Skin epidermis (tissue), 12 donors: Measurements from ENCODE around the gene HIPK1.
"Not testable (repeated sequence)": the region's sequence is repeated elsewhere in the genome, so short reads cannot be mapped to it uniquely, and the experiment has no call there.

Experiments
- H3K27ac ChIP-seq, 21 experiments: fragments of 200-600 bp; sonication (generic) in 11 of 21; one replicate each; pipeline ENCODE4 v1.5.0; 2020; ENCODE audit warnings: mild to moderate bottlenecking in 3 of 21, inconsistent platforms in 2 of 21, moderate library complexity in 2 of 21
- H3K4me3 ChIP-seq, 7 experiments: fragments of 200-600 bp; sonication (generic) in 2 of 7; one replicate each; pipeline ENCODE4 v1.5.0; 2020; ENCODE audit warnings: inconsistent platforms in 2 of 7, mild to moderate bottlenecking in 2 of 7, moderate library complexity in 1 of 7

The HIPK1 gene

GRCh38 chr1:113999799-114000198 is 70.7 kb downstream of the HIPK1 start:
- no peak overlapping the region for H3K4me3 ChIP-seq
- no peak overlapping the region for H3K27ac ChIP-seq

DNA sequence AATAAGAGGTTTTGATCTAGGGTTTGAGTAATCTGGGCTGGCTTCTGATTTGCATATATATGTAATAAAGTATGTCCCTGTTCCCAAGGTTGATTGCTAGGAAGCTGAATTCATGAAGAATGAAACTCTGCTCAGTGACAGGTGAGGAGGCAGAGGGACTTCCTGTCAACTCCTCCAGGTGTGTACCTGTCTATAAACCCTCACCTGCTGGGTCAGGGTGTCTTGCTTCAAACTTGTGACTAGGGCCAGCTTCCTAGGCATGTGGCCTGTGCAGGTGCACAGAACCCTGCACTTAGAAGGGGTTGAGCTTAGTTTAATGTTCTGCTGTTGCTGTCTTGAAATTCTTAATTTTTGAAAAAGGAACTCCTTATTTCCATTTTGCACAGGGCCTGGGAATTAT is 71.3 kb downstream of the HIPK1 start:
- no peak overlapping the region for H3K4me3 ChIP-seq
- H3K27ac ChIP-seq: no peak overlapping the region

- Histone ChIP-seq H3K27ac (peak overlapping the region in 2 of 21 experiments; percentile 2 to 26), H3K4me3 (no peak overlapping the region)
These were observed 73.5 kb downstream of the HIPK1 start for GRCh38 chr1:114002492-114003239.

DNA sequence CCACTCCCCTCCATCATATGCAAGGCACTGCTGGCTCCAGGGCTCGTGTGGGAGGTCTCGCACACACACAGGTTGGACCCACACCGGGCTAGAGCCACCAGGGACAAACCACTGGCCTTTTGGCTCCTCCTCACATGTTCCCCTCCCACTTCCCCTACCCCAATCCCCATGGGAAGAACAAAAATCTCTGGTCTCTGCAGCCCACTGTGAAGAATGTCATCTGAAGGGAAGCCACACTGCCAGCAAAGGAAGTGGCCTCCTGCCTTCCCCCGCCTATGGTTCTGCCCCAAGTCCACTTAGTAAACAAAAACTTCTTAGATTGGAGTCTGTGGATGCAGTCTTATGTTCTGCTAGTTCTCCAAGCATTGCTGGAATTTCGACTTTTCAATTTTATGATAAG is 74.3 kb downstream of the HIPK1 start:
- no peak overlapping the region for H3K27ac ChIP-seq
- no peak overlapping the region for H3K4me3 ChIP-seq

- not testable (repeated sequence) for H3K4me3 ChIP-seq, H3K27ac ChIP-seq
These were observed 77.7 kb downstream of the HIPK1 start for GRCh38 chr1:114006825-114007224.

DNA sequence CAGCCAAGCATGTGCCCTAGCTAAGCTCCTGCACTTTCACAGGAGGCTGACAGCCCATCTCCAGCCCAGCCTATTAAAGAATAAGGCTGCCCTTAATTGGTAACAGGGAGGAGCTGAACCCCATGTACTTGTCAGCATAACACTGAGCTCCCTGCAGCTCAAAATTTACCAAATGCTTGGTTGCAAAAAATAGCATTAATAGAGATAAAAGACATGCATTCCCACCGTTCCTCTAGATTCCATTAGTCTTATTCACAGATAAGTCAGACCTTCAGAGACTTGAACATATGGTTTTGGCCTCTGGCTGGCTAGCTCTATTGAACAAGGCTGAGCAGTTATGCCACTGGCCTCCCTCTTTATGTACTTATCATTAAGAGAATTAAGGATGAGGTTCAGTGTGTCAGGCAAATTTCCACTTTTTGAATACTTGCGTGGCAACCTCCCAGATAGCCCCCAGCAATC is 79.4 kb downstream of the HIPK1 start:
- Histone ChIP-seq H3K27ac (no peak overlapping the region), H3K4me3 (no peak overlapping the region)

- H3K4me3 ChIP-seq: no peak overlapping the region
These were observed 79.9 kb downstream of the HIPK1 start for GRCh38 chr1:114008993-114009392.

DNA sequence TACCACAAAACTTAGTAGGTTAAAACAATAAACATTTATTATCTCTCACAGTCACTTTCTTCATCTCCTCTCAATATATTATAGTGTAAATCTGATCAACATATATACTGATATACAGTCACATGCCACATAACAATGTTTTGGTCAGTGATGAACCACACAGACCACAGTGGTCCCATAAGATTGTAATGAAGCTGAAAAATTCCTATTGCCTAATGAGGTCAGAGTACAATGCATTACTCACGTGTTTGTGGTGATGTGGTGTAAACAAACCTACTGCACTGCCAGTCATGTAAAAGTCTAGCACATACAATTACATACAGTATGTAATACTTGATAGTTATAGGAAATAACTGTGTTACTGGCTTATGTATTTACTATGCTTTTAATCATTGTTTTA is 80.3 kb downstream of the HIPK1 start:
- no peak overlapping the region for H3K4me3 ChIP-seq
- no peak overlapping the region for H3K27ac ChIP-seq

More at GRCh38 chr1:114008993-114009392, 79.9 kb downstream of the HIPK1 start:
- H3K27ac ChIP-seq: no peak overlapping the region

DNA sequence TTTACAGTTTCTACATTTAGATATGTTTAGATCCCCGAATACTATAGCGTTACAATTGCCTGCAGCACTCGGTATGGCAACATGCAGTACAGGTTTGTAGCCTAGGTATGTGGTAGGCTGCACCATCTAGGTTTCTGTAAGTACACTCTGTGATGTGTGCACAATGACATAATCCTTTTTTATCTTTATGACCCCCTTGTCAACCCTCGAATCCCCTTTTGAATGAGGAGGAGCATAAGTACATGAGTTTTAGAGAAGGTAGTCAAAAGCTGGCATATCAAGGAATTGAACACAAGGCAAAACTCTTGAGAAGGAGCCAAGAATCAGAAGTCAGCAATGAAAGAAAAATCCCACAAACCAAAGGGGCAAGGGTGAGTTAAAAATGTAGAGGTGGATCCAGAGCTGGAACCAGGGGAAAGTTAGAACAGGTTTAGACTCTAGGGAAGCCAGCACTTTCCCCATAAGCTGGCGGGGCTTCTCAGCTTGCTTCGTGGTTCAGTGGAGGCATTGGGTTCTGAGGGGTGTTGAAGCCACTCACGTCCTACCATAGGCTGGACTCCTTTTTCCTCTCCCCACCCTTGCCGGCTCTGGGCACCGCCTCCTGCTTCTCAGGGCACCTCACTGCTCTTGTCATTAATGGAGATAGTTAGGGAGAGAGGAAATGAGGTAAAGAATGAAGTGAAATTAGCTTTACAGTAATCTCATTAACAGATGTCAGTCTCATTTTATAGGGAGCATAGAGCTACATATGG is 81.5 kb downstream of the HIPK1 start:
- no peak overlapping the region for H3K27ac ChIP-seq

DNA sequence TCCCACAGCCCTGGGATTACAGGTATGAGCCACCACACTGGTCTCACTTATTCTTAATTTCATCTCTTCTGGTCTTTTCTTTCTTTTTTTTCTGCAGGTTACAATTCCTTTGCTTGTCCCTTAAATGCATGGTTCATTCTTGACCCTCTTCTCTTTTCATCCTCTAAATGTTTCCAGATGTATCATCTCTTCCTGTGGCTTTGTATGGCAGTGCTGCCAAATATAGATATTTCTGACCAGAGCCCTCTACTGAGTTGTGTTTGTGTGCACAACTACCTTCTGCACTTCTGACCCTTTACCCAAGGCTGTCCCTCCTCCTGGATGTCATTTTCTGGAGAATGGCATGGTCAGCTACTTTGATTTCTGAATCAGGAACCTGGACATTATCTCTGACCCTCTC is 82.7 kb downstream of the HIPK1 start:
- H3K27ac ChIP-seq: no peak overlapping the region
- no peak overlapping the region for H3K4me3 ChIP-seq

More for the DNA sequence above, 81.5 kb downstream of the HIPK1 start:
- no peak overlapping the region for H3K4me3 ChIP-seq

GRCh38 chr1:114015075-114015474 is 86.0 kb downstream of the HIPK1 start:
- H3K27ac ChIP-seq: no peak overlapping the region
- H3K4me3 ChIP-seq: no peak overlapping the region

- not testable (repeated sequence) for H3K27ac ChIP-seq, H3K4me3 ChIP-seq
These were observed 90.6 kb downstream of the HIPK1 start for GRCh38 chr1:114019724-114020123.

- Histone ChIP-seq H3K27ac (no peak overlapping the region), H3K4me3 (no peak overlapping the region)
These were observed 92.6 kb downstream of the HIPK1 start for GRCh38 chr1:114021665-114022099.

GRCh38 chr1:114022877-114023276 is 93.8 kb downstream of the HIPK1 start:
- Histone ChIP-seq H3K27ac (no peak overlapping the region), H3K4me3 (no peak overlapping the region)

DNA sequence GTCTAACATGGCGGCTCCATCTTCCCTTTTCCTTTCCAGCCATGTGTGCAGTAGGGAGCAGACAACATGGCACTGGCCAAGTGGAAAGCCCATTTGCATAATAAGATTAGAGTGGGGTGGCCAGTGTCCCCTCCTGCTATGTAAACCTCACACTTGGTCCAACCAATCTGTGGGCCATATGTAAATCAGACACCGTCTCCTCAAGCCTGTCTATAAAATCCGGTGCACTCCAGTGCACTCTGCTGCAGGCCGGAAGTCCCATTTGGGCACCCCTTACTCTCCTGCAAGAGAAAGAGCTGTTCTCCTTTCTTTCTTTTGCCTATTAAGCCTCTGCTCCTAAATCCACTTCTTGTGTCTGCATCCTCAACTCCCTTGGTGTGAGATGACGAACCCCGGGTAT is 94.3 kb downstream of the HIPK1 start:
- no peak overlapping the region for H3K4me3 ChIP-seq
- H3K27ac ChIP-seq: no peak overlapping the region

DNA sequence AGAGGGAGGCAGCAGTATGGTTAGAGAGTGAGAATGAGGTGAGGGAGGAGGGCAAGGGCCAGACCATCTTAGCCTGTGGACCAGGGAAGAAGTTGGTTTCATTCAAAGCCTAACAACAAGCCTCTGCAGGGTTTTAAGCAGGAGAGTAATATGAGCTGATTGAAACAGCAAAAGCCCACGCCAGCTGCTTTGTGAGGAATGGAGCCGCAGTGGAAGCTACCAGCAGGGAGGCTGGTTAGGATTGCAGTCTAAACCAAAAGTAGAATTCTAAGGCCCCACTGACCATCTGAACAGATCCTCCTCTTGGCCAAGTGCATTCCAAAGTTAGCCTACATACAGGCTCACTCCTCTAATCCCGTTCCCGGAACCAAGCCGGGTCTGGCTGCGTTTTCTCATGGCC is 94.9 kb downstream of the HIPK1 start:
- no peak overlapping the region for H3K4me3 ChIP-seq
- no peak overlapping the region for H3K27ac ChIP-seq

DNA sequence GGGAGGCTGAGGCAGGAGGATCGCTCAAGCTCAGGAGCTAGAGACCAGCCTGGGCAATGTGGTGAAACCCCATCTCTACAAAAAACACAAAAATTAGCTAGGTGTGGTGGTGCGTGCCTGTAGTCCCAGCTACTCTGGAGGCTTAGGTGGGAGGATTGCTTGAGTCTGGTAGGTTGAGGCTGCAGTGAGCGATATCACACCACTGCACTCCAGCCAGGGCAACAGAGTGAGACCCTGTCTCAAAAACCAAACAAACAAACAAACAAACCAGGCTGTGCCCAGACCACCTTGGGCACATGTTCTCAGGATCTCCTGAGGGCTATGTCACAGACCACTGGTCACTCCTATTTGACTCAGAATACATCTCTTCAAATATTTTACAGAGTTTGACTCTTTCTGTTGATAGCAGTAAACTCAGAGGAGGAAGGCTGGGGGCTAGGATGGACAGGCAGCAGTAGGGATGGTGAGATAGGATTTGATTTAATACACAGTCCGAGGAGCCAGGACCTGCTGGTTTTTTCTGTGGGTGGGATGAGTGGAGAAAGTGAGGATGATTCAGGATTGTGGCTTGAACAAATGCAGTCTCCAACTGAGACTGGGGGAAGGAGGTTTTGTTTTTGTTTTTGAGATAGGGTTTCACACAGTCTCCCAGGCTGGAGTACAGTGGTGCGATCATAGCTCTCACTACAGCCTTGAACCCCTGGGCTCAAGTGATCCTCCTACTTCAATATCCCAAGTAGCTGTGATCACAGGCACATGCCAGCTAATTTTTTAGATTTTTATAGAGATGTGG is 96.7 kb downstream of the HIPK1 start:
- H3K27ac ChIP-seq: no peak overlapping the region

DNA sequence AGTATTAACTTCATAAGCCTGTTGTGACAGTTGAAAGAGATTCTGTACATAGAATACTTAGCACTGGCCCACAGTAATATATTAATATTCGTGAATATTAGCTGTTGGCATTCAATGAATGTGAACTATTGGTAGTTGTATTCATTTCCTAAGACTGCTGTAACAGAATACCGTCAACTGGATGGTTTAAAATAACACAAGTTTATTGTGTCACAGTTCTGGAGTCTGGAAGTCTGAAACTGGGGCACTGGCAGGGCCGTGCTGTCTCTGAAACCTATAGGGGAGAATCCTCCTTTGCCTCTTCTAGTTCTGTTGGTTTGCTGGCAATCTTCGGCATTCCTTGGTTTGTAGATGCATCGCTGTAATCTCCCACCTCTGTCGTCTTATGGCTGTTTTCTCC is 97.7 kb downstream of the HIPK1 start:
- no peak overlapping the region for H3K27ac ChIP-seq
- H3K4me3 ChIP-seq: no peak overlapping the region

More for the DNA sequence above, 96.7 kb downstream of the HIPK1 start:
- no peak overlapping the region for H3K4me3 ChIP-seq
